AG04449 (cell line): Measurements from ENCODE around the gene AXIN1.

Experiments
- CTCF ChIA-PET: fragments of 350-600 bp; formaldehyde crosslinking; extraction: SDS; loops from one replicate; lab custom pipeline; 2021; ENCODE audit warnings: antibody characterized with exemption; lab: Yijun Ruan, JAX
- POLR2A ChIA-PET: fragments of 400-600, 350-600 bp; formaldehyde crosslinking; extraction: SDS; loops from one replicate; lab custom pipeline; 2020; ENCODE audit warnings: antibody characterized with exemption, inconsistent platforms; lab: Yijun Ruan, JAX
- DNase-seq: peaks from one replicate; pipeline ENCODE4 v3.0.0-alpha.2; 2010; ENCODE audit warnings: low read depth, low spot score
- H3K4me3 ChIP-seq: 2 replicates; pipeline ENCODE4 v1.5.1; 2011; ENCODE audit warnings: low read depth, mild to moderate bottlenecking, control low read depth, low read length
- TF ChIP-seq, protein P1 (sequence below): IDR thresholded peaks from one replicate; pipeline ENCODE4 v1.5.1; 2011; ENCODE audit warnings: mild to moderate bottlenecking, moderate library complexity, low read length, control low read depth, inconsistent platforms; ENCODE audit not compliant: insufficient read depth; ENCODE audit errors: missing control alignments

AXIN1 gene

DNA sequence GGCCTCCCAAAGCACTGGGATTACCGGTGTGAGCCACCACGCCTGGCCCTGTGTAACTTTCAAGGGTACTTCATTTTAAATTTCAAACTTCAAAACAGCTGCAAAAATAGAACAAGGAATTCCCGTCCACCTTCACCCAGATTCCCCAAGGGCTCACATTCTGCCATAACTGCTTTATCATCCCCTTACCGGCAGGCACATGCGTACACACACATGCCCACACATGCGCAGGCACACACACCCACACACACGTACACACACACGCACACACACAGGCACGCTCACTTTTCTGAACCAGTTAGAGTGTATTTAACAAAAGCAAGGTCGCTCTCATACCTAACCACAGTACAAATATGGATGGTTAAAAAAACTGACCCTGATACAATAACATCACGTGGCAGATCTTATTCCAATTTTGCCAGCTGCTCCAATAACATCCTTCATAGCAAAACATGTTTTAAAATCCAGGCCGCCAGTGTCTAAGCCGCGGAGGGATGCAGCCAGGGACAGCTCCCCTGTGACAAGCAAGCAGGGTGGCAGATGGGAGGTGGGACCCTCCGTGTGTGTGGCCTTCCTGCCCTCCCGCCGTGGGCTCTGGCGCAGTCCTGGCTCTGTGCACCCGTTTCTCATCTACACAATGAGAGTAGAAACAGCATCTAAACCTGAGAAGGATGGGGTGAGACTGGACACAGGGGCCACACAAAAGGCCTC, 46.5 kb downstream of the AXIN1 start:
- no peak for DNase-seq
- CTCF ChIA-PET: no interaction called here
- TF ChIP-seq, protein P1, sequence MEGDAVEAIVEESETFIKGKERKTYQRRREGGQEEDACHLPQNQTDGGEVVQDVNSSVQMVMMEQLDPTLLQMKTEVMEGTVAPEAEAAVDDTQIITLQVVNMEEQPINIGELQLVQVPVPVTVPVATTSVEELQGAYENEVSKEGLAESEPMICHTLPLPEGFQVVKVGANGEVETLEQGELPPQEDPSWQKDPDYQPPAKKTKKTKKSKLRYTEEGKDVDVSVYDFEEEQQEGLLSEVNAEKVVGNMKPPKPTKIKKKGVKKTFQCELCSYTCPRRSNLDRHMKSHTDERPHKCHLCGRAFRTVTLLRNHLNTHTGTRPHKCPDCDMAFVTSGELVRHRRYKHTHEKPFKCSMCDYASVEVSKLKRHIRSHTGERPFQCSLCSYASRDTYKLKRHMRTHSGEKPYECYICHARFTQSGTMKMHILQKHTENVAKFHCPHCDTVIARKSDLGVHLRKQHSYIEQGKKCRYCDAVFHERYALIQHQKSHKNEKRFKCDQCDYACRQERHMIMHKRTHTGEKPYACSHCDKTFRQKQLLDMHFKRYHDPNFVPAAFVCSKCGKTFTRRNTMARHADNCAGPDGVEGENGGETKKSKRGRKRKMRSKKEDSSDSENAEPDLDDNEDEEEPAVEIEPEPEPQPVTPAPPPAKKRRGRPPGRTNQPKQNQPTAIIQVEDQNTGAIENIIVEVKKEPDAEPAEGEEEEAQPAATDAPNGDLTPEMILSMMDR: no peak
- H3K4me3 ChIP-seq: no peak overlapping the region
- POLR2A ChIA-PET: no interaction called here

DNA sequence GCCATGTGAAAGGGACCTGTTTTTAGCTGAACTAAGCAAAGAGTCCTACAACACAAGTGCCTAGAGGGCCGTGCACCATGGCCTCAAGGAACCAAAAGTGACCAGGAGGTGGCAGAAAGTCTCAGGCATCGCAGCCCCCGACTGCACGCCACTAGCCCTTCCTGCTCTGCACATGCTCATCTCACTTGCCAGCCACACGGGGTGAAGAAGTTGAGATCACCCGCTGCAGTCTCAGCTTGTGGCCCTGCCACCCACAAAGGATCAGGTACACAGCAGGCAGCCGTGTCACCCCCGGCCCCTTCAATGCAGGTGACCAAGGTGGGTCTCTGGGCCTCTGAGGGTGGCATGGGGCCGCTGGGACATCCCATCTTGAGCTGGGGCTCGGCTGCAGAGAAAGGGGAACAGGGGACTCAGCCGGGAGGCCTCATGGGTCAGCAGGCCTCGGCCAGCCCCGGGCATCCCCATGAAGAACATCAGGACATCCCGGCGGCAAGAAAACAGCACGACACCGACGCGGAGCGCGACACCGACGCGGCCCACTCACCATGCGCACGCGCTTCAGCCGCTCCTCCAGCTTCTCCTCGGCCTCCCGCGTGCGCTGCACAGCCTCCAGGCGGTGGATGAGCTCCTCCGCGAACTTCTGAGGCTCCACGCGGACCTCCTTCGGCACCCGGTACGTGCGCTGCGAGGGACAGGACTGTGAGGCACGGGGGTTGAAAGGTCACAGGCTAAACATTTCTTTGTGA, 48.6 kb downstream of the AXIN1 start:
- TF ChIP-seq, protein P1: no peak
- no peak overlapping the region for H3K4me3 ChIP-seq
- ChIA-PET CTCF (no interaction called here), POLR2A (no interaction called here)
- DNase-seq: no peak

DNA sequence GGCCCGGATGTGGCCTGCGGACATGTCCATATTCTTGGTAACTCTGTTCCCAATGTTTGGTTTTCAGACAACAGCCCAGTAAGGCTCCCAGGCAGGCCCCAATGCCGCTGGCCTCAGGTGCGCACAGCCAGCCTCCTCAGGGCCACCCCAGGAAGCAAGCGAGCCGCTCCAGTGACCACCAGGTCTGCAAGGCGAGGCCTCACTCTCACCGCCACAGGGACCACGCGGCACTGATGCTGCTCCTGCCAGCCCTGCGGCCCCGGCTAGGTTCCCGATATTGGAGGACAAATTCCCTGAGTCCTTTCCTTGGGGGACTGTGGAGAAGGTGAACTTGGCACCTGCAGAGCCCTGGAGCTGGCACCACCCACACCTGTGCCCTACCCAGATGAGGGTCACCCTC, 50.6 kb downstream of the AXIN1 start:
- ChIA-PET CTCF (no interaction called here), POLR2A (no interaction called here)
- TF ChIP-seq, protein P1: no peak
- no peak for DNase-seq
- H3K4me3 ChIP-seq: no peak overlapping the region

DNA sequence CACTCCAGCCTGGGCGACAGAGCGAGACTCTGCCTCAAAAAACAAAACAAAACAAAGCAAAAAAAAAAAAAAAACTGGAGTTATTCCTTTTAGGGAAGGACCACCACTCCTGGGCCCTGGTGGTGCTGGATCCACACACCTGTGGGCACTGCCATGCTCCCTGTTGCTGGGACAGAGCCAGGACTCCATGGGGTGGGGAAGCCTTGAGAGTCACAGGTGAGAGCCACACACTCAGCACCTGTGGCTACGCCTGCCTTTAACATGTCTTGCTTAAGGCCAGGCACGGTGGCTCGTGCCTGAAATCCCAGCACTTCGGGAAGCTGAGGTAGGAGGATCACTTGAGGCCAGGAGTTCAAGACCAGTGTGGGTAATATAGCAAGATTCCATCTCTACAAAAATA, 51.3 kb downstream of the AXIN1 start:
- H3K4me3 ChIP-seq: no peak overlapping the region
- ChIA-PET CTCF (no interaction called here), POLR2A (no interaction called here)
- DNase-seq: no peak
- TF ChIP-seq, protein P1: no peak

DNA sequence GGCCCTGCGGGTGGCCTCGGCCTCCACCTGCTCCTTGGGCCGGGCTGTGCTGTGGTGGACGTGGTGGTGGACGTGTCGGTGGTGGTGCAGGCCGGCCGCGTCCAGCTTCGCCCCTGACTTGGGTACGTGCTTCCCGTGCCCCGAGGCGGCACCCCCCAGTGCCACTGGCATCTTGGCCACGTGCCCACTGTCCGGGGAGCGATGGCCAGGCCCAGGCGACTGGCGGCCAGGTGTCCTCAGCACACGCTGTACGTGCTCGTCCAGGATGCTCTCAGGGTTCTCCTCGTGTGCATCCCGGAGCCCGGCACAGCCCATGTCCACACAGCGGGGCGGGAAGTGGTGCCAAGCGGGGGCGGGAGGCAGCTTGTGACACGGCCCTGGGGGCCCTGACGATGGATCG, 54.7 kb downstream of the AXIN1 start:
- DNase-seq: no peak
- ChIA-PET POLR2A (no interaction called here), CTCF (no interaction called here)
- TF ChIP-seq, protein P1: no peak
- H3K4me3 ChIP-seq: no peak overlapping the region

DNA sequence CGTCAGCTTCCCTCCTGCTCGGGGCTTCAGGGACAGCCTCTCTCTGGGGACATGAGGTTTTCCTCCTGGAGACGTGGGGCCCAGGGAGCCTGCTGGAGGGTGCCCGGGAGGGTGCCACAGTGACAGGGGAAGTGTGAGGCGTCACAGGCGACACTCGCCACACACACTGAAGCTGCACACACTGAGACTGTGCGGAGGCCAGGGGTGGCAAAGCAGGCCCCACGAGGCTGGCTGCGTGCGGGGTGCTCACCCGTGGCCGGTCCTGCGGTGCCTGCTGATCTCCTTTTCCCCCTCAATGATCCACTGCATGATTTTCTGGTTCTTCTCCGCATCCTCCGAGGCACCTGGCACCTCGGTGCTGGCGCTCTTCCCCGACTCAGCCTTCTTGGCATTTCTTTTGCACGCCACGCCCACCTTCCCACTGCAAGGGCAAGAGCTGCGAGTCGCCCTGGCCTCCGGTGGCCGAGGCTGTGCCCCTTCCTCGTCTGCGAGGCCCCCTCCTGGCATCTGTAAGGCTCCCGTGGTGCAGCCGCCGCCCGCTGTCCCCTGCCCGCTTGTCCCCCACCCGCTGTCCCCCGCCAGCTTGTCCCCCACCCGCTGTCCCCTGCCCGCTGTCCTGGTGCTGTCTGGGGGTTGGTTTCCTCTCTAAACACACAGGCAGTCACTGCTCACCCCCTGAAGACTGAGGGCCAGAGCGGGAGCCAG, 55.6 kb downstream of the AXIN1 start:
- no peak for DNase-seq
- ChIA-PET POLR2A (no interaction called here), CTCF (no interaction called here)
- no peak overlapping the region for H3K4me3 ChIP-seq
- TF ChIP-seq, protein P1: no peak
